HG03159 (cell line): ENCODE measurements around the gene TBCD.
"Not testable (repeated sequence)": the region's sequence is repeated elsewhere in the genome, so short reads cannot be mapped to it uniquely, and the experiment has no call there.

Experiments used
- ATAC-seq: cut with Tn5 transposase; IDR thresholded peaks from one replicate; pipeline ENCODE4 v1.9.1; 2021; ENCODE audit warnings: mild to moderate bottlenecking, moderate library complexity; ENCODE audit not compliant: unreplicated experiment

Gene TBCD

DNA sequence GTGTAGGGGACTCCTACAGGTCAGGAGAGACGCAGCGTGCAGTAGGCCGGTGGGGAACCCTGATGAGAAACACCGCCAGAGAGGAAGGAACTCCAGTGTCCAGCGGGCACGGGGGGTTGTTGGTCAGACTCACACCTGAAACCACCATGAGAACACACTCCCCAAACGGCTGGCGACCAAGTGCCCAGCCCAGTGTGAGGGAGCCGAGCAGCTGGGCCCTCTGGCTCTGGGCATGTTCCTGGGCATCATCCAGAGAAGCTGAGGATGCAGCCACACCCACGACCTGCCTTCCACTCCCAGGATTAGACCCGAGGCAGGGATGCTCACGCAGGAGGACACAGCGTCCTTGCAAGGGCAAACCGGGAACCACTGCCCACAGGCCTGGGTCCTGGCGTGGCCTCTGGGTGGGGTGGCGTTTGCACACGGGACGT, 196.2 kb downstream of the TBCD start:
- no peak for ATAC-seq

DNA sequence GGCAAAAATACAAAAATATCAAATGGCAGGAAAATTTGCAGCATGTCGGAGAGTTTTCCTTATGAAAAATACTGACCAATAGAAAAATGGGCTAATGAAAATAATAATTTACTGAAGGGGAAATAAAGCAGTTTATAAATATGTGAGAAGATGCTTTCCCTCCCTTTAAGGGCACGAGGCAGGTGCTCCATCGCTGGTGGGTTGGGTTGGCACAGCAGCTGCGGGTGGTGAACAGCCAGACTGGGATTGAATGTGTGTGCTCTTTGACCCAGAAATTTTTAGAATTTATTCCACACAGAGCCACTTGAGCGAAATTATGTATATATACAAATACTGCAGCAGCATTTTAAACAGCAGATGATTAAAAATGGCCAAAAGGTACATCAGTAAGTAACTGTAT, 197.1 kb downstream of the TBCD start:
- ATAC-seq: no peak

DNA sequence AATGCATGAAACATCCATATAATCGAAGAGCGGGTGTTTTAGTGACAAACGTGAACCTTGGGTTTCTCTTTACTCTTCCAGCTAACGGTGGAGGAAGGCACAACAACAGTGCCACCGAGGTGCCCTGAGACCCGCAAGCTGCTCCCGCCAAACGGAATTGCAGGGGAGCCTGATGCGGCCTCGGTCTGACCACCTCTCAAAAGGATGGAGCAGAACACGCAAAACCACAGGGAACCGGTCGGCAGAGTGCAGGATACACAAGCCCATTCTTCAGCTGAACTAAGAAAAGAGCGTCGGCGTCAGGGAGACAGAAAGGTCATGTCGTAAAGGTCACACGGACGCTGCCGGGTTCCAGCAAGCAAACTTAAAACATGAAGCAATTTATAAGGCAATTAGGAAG, 197.5 kb downstream of the TBCD start:
- no peak for ATAC-seq

DNA sequence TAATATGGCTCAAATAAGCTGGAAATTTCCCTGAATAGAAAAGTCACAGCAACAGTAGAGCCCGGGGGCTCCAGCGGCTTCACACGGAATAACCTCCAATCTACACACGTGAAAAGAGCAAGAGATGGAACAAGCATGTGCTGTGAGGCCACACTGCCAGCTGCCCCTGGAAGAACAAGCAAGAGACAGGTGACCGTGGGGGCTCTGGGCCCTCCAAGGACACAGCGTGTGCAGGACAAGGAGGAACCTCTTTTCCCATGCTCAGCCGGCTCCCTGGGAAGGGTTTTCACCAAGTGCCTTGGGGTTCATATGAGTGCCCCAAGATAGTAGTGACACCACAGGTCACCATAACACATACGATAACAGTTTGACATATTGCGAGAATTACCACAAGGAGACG, 198.1 kb downstream of the TBCD start:
- no peak for ATAC-seq

DNA sequence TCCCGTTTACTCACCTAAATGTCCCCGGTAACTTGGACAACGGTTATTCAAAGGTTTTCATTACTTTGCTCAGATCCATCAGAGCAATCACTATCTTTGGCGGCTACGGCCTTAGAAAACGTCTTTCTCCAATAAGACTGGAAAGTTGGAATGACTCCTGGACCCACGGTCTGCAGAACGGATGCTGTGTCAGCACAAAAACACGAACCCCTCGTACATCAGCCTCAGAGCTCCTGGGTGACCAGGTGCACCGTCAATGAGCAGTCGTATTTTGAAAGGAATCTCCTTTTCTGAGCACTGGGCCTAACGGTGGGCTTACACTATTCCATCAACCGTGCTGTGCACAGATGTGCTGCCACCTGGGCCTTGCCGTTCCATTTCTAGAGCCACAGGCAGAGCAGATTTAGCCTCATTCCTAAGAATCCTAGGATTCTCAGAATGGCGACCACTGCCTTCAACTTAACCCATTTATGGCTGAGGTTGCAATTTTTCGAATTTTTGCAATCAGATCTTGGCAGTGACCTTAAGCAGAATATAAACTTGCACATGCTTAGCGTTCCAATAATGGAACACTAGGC, 198.7 kb downstream of the TBCD start:
- no peak for ATAC-seq

DNA sequence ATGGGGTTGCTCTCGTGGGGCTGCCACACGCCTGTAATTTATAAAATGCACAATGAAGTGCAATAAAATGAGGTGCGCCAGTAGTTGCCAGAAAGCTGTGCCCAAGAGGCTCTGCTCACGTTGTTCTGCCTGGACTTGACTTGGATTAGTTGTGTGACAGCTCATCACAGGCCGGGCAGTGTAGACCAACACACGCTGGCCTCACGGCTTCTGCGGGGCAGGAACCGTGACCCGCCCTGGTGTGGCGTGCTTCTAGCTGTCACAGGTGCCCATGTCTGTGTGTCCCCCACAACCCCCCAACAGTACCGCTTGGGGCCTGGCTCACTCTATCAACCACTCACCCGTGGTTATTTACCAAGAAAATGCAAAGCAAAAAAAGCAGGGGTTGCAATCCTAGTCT, 200.2 kb downstream of the TBCD start:
- no peak for ATAC-seq

DNA sequence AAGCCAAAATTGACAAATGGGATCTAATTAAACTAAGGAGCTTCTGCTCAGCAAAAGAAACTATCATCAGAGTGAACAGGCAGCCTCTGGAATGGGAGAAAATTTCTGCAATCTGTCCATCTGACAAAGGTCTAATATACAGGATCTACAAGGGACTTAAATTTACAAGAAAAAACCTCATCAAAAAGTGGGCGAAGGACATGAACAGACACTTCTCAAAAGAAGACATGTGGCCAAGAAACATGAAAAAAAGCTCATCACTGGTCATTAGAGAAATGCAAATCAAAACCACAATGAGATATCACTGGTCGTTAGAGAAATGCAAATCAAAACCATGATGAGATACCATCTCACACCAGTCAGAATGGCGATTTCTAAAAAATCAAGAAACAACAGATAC, 203.2 kb downstream of the TBCD start:
- ATAC-seq: not testable (repeated sequence)

DNA sequence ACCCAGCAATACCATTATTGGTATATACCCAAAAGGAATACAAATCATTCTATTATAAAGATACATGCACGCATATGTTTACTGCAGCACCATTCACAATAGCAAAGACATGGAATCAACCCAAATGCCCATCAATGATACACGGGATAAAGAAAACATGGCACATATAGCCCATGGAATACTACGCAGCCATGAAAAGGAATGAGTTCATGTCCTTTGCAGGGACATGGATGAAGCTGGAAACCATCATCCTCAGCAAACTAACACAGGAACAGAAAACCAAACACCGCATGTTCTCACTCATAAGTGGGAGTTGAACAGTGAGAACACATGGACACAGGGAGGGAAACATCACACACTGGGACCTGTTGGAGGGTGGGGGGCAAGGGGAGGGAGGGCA, 203.8 kb downstream of the TBCD start:
- not testable (repeated sequence) for ATAC-seq

DNA sequence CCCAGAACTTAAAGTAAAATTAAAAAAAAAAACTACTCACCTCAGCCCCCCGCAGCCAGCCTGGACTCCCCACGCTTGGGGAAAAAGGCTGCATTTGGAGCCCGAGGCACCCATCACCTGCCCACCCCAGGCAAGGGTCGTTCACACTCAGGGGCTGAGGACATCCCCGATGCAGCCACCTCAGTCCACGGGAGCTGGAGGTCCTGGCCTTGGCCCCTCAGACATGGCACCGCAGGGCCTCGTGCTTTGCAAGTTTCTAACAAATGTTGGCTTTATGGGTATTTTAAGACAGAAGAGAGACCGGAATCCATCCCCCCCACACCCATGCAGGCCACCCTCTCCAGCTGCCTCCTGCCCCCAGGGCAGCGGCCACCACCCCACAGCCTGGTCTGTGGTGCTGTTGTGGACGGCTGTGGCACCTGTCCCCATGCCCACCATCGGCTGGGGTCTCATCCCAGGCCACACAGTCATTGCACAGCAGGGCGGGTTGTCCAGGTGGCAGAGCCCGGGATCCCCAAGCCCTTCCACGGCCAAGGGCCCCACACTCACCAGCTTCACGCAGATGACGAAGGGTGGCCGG, 204.4 kb downstream of the TBCD start:
- ATAC-seq: no peak

DNA sequence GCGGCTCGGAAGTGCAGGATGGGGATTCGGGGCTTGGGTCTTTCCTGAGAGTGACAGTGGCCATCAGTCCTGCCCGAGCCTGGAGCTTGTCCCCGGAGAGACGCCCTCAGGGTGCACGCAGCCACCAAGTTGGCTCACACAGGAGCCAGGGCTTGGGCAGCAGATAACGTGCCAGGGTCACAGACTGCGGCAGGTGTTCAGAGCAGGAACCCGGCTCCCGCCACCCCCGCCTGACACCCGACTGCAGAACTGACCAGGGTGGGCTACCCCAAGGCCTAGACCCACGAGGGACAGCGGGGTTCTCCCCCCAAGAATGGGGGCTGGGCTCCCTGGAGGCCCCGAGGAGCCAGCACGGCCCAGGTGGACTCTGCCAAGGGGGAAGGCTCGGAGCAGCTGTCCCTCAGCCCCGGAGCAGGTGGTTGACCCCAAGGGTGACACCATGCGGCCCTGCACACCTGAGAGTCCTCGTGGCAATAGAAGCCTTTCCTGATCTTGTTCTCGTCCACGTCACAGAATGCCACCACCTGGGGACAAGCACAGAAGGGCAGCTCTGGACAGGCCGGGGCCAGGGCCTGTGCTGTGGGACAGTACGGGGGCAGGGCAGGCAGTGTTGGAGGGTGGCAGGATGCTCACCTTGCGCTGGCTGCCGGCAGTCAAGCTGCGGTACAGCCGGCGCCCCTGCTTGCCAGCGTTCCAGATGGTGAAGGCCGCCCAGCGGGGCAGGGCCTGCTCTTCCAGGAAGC, 205.0 kb downstream of the TBCD start:
- ATAC-seq: no peak

DNA sequence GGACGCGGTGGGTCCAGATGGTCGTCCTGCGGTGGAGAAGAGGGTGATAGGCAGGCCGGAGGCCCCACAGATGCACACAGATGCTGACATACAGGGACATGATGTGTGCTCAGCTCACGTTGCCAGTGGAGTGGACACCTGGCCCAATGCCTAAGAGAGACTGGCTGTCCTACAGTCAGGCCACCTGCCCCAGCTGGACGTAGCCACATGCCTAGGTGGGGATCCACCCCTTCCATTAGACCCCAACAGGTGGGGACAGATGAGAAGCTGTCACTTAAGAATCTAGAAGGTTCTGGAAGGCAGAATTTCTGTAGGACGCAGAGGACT, 205.6 kb downstream of the TBCD start:
- no peak for ATAC-seq

DNA sequence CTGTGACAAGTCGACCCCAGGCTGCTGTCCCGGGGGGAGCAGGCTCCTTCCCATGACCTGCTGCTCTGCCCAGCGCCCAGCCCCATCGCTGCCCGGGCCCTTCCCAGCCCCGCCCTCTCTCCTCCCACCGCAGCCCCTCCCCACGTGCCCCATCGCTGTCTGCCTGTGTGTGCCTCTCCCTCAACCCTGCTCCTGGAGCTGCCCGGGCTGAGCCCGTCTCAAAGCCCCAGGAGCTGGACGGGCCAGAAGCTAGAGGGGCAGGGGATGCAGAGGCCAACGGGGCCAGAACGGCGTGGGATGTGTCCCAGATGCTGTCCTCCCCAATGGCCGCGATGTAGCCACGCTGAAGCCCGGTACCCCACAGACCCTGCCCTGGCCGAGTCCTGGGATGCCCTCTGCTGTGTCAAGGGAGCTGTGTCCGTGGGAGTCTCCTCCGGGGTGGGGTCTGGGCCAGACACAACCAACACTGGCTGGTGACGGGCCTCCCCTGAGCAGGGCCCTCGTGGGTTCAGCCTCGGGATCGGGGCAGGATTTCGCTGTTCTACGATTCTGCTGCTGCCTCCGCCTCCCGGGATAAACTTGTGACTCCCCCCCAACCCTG, 206.2 kb downstream of the TBCD start:
- ATAC-seq: no peak

DNA sequence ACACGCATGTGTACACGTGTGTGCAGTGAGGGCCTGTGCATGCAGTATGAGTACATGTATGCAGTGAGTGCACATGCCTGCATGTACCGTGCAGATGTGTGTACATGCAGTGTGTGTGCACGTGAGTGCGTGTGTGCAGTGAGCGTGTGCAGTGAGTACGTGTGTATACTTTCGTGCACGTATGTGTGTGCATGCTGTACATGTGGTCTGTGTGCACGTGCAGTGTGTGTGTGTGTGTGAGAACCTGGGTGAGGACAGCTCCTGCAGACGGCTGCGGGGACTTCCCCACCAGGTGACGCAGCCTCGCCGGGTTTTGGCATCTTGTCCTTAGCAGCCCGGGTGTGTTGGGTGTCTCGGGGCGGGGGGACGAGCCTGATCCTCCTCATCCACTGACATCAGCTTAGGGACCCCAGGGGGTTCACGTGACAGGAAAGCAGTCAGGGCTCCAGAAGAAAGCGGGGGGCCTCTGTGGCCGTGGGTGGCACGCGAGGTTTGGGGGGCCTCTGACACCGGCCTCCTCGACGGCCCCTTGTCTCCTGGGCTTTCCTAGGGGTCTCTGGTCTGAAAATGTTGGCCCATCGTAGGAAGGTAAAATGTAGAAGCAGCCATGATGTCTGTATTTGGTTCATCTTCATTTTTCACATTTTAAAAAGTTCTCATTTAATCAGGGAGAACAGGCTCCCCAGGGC, 207.5 kb downstream of the TBCD start:
- no peak for ATAC-seq

DNA sequence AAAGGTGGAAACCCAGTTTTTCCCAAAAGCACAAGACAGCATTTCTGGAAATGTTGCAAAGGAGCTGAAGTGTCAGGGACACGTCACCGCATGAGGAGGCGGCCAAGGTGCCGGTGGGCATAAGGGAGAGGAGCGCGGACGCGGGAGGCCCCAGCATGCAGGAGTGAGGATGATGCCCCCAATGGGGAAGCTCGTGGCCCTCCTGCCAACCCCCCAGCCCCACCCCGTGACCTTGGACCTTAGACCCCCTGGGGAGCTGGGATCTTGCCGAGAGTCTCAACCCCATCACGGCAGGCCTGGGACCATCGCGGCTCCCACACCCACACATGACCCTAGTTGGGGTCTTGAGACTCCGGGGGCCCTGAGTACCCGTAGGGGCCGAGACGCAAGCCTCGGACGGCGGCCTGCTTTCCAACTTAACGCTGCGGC, 208.1 kb downstream of the TBCD start:
- ATAC-seq: no peak

DNA sequence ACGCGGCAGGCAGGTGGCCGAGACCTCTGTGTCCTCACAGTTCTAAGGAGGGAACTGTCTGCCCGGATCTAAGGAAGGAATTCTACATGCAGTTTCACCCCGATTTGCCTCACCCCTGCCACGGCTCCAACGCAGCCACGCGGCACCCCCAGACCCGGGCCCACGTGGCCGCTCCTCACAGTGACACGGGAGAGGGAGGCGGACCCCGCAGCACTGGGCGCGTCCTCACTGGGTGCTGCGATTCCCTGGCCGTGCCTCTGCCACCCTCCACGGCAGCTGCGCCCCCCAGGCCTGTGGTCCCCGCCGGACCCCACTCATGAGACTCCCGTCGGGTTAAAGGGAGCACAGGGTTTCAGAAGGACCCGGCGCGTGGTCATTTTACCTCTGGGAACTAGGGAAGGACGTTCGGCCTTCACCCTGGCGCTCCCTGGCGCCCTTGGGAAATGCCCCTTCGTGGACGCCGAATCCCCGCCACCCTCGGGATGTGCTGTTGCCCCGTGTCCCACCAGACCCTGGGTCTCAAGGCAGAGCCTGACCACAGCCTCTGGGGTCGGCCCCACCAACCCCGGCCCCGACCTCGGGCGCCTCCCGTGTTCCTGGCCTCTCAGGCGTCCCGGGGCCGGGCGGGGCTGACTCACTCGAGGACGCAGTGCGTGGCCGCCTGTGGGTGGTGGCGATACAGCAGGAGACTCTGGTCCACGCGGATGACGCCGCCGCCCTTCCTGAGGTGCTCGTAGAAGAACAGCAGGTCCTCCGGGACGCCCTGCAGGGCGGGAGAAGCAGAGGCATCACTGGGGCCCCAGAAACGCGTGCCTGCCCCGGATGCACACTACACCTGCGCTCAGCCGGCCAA, 208.8 kb downstream of the TBCD start:
- ATAC-seq: no peak

DNA sequence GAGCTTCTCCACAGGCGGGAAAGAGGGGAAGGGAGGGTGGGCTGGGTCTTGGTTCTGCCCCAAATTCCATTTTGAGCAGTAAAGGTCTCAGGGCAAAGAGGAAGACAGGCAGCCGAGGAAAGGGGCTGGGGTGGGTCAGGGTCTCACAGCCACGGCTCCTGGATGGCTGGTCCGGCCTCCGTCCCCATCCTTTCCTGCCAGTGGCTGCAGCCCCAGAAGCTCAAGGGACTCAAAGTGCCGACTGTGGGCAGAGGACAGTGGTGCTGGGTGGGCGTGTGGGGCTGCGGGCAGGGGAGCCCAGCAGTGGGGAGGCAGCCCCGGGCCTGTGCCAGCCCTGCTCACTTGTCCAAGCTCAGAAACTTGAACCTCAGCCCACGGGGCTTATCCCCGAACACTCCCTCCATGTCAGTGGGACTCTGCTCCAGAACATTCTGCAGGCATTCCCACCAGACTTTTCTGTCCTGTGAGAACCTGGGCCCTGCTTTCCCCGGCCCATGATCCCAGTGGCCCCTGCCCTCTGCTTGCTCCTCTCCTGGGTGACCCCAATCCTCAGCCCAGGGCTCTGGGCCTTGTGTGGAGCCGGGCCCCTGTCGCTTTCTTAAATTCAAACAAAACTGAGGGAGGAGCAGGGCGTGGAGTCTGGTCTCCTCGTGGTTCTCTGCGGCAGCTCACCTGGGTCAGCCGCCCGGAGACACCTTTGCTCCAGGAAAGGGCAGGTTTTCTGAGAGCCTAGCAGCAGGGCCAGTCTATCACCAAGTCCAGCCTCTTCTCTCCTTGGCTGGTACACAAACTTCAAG, 209.7 kb downstream of the TBCD start:
- ATAC-seq: no peak

DNA sequence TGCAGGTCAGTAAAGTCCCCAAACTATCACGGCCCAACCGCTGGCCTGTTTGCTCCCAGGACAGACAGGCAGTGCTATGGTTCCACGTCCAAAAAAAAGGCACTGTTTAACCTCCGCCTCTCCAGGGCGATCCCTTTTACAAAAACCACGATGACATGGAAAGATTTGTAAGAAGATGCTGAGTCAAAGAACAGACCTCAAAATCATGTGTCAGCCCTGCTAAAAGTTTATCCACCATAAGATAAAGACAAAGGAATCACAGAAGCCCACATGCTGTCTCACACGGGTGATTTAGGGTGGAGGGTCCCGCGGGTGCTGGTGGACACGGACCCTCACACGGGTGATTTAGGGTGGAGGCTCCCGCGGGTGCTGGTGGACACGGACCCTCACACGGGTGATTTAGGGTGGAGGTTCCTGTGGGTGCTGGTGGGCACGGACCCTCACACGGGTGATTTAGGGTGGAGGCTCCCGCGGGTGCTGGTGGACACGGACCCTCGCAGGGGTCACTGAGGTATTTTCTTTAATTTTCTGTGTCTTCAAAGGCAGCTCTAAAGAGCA, 210.4 kb downstream of the TBCD start:
- ATAC-seq: no peak

DNA sequence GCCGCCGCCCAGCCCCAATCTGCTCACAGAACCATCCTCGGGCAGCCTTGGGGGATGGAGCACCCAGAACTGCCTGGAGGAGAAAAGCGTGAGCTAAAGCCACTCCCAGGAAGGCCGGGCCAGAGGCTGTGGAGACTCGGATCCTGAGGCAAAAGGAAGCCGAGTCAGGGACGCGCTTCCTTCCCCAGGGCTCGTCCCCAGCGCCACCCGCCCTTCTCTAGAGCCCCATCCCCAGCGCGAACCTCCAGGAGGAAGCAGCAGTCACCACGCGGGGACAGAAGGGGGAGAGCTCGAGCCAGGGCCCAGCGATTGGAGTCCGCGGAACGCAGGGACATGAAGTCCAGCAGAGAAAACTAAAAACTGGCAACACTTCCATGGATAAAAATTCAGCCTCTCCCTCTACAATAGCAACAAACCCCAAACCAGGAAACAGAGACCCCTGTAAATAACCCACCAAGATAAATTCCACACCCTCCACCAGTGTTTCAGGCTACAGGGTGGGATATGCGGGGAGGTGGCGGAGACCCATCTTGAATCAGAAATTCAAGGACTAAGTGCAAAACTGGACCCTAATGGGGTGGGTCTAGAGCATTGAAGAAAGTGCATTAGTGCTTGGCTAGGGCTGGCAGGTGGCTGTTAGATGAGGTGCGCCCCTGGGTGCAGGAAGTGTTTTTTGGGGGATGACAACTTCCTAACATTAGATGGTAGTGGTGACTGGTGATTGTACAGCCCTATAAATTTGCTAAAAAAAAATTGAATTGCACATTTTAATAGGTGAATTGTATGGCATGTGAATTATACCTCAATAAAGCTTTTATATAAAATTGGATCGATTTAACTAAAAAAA, 211.5 kb downstream of the TBCD start:
- no peak for ATAC-seq

DNA sequence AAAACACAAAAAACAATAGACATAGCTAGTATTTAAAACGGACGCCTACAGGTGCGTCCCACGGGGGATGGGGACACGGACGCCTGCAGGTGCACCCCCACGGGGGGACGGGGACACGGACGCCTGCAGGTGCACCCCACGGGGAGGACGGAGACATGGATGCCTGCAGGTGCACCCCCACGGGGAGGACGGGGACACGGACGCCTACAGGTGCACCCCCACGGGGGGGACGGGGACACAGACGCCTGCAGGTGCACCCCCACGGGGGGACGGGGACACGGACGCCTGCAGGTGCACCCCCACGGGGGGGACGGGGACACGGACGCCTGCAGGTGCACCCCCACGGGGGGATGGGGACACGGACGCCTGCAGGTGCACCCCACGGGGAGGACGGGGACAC, 212.6 kb downstream of the TBCD start:
- ATAC-seq: not testable (repeated sequence)
